Epithelial cell of esophagus (primary cell): Measurements from ENCODE around the gene CNTNAP5.

Experiments used
- DNase-seq: peaks from one replicate; pipeline ENCODE4 v3.0.0; 2010; ENCODE audit warnings: low read depth
- H3K4me3 ChIP-seq: 2 replicates; pipeline ENCODE4 v1.5.1; 2011; ENCODE audit warnings: mild to moderate bottlenecking, low read length, control low read depth
- TF ChIP-seq, protein P1 (sequence below): IDR thresholded peaks from 2 replicates; pipeline ENCODE4 v1.5.1; 2011; ENCODE audit warnings: low read depth, mild to moderate bottlenecking, low read length, control low read depth, inconsistent platforms; ENCODE audit not compliant: insufficient read depth; ENCODE audit errors: missing control alignments

The CNTNAP5 gene

GRCh38 chr2:124159166-124159565 lies 134.1 kb downstream of the CNTNAP5 start:
- H3K4me3 ChIP-seq: no peak overlapping the region
- DNase-seq: no peak
- TF ChIP-seq, protein P1, sequence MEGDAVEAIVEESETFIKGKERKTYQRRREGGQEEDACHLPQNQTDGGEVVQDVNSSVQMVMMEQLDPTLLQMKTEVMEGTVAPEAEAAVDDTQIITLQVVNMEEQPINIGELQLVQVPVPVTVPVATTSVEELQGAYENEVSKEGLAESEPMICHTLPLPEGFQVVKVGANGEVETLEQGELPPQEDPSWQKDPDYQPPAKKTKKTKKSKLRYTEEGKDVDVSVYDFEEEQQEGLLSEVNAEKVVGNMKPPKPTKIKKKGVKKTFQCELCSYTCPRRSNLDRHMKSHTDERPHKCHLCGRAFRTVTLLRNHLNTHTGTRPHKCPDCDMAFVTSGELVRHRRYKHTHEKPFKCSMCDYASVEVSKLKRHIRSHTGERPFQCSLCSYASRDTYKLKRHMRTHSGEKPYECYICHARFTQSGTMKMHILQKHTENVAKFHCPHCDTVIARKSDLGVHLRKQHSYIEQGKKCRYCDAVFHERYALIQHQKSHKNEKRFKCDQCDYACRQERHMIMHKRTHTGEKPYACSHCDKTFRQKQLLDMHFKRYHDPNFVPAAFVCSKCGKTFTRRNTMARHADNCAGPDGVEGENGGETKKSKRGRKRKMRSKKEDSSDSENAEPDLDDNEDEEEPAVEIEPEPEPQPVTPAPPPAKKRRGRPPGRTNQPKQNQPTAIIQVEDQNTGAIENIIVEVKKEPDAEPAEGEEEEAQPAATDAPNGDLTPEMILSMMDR: no peak

DNA sequence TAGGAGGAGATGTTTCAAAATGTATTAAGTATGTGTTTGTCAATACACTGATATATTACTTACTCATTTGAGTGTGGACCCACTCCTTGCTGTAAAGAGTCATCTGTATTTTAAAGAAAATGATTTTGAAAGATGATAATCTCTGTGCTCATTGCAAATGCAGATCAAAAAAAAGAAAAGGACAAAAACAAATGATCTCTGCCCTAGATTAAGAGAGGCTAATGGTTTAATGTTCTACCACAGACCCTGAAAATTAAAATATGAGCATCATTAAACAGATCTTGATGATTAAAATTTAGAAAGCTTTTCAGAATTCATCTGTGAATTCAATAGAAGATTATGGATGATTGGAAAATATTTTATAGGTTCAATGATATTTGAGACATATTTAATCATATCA lies 136.5 kb downstream of the CNTNAP5 start:
- no peak for DNase-seq
- TF ChIP-seq, protein P1: no peak
- H3K4me3 ChIP-seq: no peak overlapping the region

DNA sequence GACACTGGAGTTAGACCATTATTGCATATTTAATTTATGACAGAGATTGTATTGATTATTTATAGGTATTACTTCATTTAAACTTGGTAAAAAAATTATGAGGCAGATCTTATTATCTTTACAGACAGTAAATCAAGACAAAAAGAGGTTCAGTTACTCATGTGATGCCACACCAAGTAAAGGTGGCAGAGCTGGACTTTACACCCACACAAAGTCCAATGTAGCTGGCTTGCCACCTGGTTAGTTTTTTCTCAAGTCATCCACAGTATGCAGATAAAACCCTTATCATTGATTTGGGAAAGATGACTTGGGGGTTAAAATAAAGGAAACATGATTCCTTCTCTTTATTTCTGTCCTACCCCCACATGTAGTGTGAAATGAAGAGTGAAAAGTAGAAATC lies 137.2 kb downstream of the CNTNAP5 start:
- H3K4me3 ChIP-seq: no peak overlapping the region
- no peak for DNase-seq
- TF ChIP-seq, protein P1: no peak

DNA sequence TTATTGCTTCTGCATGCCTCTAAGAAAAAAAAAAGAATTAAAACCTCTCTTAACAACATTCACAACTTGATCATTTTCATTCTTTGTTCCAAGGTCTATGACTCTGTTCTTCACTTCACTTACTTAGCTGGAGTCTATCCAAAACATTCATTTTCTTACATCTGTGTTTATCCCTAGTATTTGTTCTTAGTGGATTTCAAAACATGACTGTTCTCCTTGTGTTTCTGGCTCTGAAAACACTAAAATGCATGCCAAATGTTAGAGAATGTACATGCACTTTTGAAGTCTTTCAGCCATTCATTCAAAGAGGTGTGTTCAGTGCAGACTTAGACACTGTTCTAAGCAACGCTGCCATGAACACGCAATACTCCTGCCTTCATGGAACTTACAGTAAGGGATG lies 138.8 kb downstream of the CNTNAP5 start:
- no peak overlapping the region for H3K4me3 ChIP-seq
- no peak for DNase-seq
- TF ChIP-seq, protein P1: no peak

GRCh38 chr2:124165698-124166097 lies 140.6 kb downstream of the CNTNAP5 start:
- TF ChIP-seq, protein P1: no peak
- H3K4me3 ChIP-seq: no peak overlapping the region
- DNase-seq: no peak

GRCh38 chr2:124171472-124172063 lies 146.5 kb downstream of the CNTNAP5 start:
- DNase-seq: no peak
- no peak overlapping the region for H3K4me3 ChIP-seq
- TF ChIP-seq, protein P1: no peak

- no peak overlapping the region for H3K4me3 ChIP-seq
- TF ChIP-seq, protein P1: no peak
- DNase-seq: no peak
These were observed 153.6 kb downstream of the CNTNAP5 start for GRCh38 chr2:124178719-124179118.
